ENCODE data around the gene PDE4D. TPM values are rescaled to one million over a fixed set of nuclear protein-coding genes. Genes with fewer than 3 reads are reported as not detected.

PDE4D gene
- total RNA-seq, 1 experiment from 2014 or later = 2.1 TPM

DNA sequence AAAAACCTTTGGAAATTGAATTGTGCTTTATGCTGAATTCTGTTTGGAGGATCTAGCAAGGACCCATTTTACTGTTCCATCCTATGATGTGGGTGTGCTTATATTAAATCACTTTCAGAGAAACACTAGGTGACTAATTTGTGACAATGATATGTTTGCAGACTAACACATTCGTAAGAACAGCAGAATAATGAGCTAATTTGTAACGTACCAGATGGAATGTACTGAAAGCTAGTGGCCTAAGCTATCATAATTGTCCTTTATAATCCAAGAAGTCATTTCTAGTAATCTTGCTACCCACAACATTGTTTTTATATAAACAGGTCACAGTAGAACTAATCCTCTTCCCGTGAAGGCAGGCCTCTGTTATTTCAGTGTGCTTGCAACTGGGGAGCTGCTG, 292.5 kb downstream of the PDE4D start:
- H3K4me1 ChIP-seq (ENCODE audit: insufficient read depth, low read length) = peaks cover 3% of the 10 kb centered on the region; the same call in 1 of the 2 replicates
- H3K23me2 ChIP-seq (ENCODE audit: insufficient read length, low read depth, low read length, poor library complexity, severe bottlenecking) = no peaks in the 10 kb centered on the region
- no peaks in the 10 kb centered on the region for H3K27me3 ChIP-seq (ENCODE audit: insufficient read depth, low read length)
- no peak overlapping the region for H4K91ac ChIP-seq (ENCODE audit: insufficient read length, low read depth, low read length)
- H3K9ac ChIP-seq (ENCODE audit: extremely low read depth, insufficient read length, low read length) = no peak overlapping the region
- no peak overlapping the region for H3K18ac ChIP-seq (ENCODE audit: insufficient read length, low read depth, low read length)
- H2BK5ac ChIP-seq (ENCODE audit: insufficient read length, low read length) = no peak overlapping the region
- no peak overlapping the region for H3K27ac ChIP-seq (ENCODE audit: insufficient read length, low read depth, low read length)
- no peak overlapping the region for H3K4ac ChIP-seq (ENCODE audit: low read depth, low read length)
- H3K23ac ChIP-seq (ENCODE audit: insufficient read length, low read depth, low read length) = no peak overlapping the region
- no peak overlapping the region for H2BK12ac ChIP-seq (ENCODE audit: insufficient read length, low read depth, low read length)
- no peaks in the 10 kb centered on the region for H3K79me2 ChIP-seq (ENCODE audit: insufficient read depth, low read length)
- no peak overlapping the region for H3K4me3 Mint-ChIP-seq
- no peaks in the 10 kb centered on the region for H3K79me1 ChIP-seq (ENCODE audit: insufficient read depth, low read depth, low read length, poor library complexity, severe bottlenecking)
- H2AK5ac ChIP-seq (ENCODE audit: insufficient read length, low read length) = no peak overlapping the region
- no CpG with 5 or more reads among the region's 3 CpGs for WGBS (ENCODE audit: extremely low coverage, insufficient read length, low lambda C conversion rate)
- H3K27me3 Mint-ChIP-seq (ENCODE audit: low read depth) = no peaks in the 10 kb centered on the region
- no peak overlapping the region for H3K4me2 ChIP-seq (ENCODE audit: insufficient read depth, insufficient read length, low read length)
- H3K9me3 Mint-ChIP-seq = no peaks in the 10 kb centered on the region
- H3K14ac ChIP-seq (ENCODE audit: insufficient read depth, low read length) = no peak overlapping the region
- no peak overlapping the region for H2BK20ac ChIP-seq (ENCODE audit: low read depth, low read length, poor library complexity, severe bottlenecking)
- no peaks in the 10 kb centered on the region for H4K20me1 ChIP-seq (ENCODE audit: control insufficient read depth, insufficient read depth, insufficient read length)
- H3K27ac Mint-ChIP-seq = no peak overlapping the region
- H3K9me3 ChIP-seq (ENCODE audit: control insufficient read depth, low read depth, low read length) = no peaks in the 10 kb centered on the region
- no peak overlapping the region for H2BK120ac ChIP-seq (ENCODE audit: low read depth, low read length, poor library complexity, severe bottlenecking)
- no peak for DNase-seq
- H4K8ac ChIP-seq (replicated peaks; ENCODE audit: insufficient read length, low read depth, low read length) = no peak overlapping the region
- H2BK15ac ChIP-seq (ENCODE audit: low read depth, low read length) = no peak overlapping the region
- H2AFZ ChIP-seq (ENCODE audit: low read length) = no peak overlapping the region
- no peak for TF ChIP-seq CTCF (conservative IDR thresholded peaks at IDR 0.05)
- no peak overlapping the region for H3T11ph ChIP-seq (ENCODE audit: low read length)
- no peak overlapping the region for H4K5ac ChIP-seq (ENCODE audit: insufficient read length, low read depth, low read length)
- H3K4me1 Mint-ChIP-seq = peaks cover 13 to 17% of the 10 kb centered on the region in 2 experiments
- no peak overlapping the region for H3K56ac ChIP-seq (ENCODE audit: insufficient read length, low read depth, low read length)
- H3K36me3 Mint-ChIP-seq (ENCODE audit: insufficient read depth in 1 of 3, low read depth in 3 of 3) = no peaks in the 10 kb centered on the region
